HepG2 (cell line): Measurements from ENCODE around the gene CMTM3. TPM values are rescaled to one million over a fixed set of nuclear protein-coding genes. Genes with fewer than 3 reads are reported as not detected.

ENCODE experiments used
- ELF4 ChIP-seq: sonication (generic); formaldehyde crosslinking; IDR thresholded peaks from 2 replicates; pipeline ENCODE4 v1.5.0; 2020; ENCODE audit warnings: missing genetic modification reagents, mild to moderate bottlenecking, moderate library complexity, borderline replicate concordance
- HNF1B ChIP-seq: sonication (generic); formaldehyde crosslinking; IDR thresholded peaks from 2 replicates; pipeline ENCODE4 v1.5.1; 2020; ENCODE audit warnings: mild to moderate bottlenecking, moderate library complexity, missing genetic modification reagents
- IRF1 ChIP-seq: sonication (generic); formaldehyde crosslinking; IDR thresholded peaks from 2 replicates; pipeline ENCODE4 v1.4.0; 2020; ENCODE audit warnings: low read depth, mild to moderate bottlenecking, missing genetic modification reagents
- KDM3A ChIP-seq: IDR thresholded peaks from 2 replicates; pipeline ENCODE4 v1.6.1; 2018; ENCODE audit warnings: low read depth, missing compliant biosample characterization
- RFX1 ChIP-seq: fragments of 450-650 bp; IDR thresholded peaks from 2 replicates; pipeline ENCODE4 v1.6.1; 2017
- ZBED4 ChIP-seq: sonication (generic); formaldehyde crosslinking; IDR thresholded peaks from 2 replicates; pipeline ENCODE4 v1.4.0; 2020; ENCODE audit warnings: missing genetic modification reagents, borderline replicate concordance
- ZFP37 ChIP-seq: sonication (generic); formaldehyde crosslinking; IDR thresholded peaks from 2 replicates; pipeline ENCODE4 v1.4.0; 2020; ENCODE audit warnings: missing genetic modification reagents, borderline replicate concordance
- ZNF691 ChIP-seq: sonication (generic); formaldehyde crosslinking; IDR thresholded peaks from 2 replicates; pipeline ENCODE4 v1.4.0; 2020; ENCODE audit warnings: missing genetic modification reagents, low read depth, mild to moderate bottlenecking, borderline replicate concordance
- ZNF776 ChIP-seq: sonication (generic); formaldehyde crosslinking; IDR thresholded peaks from 2 replicates; pipeline ENCODE4 v1.4.0; 2020; ENCODE audit warnings: mild to moderate bottlenecking, missing genetic modification reagents
- ZSCAN30 ChIP-seq: sonication (generic); formaldehyde crosslinking; IDR thresholded peaks from 2 replicates; pipeline ENCODE4 v1.5.0; 2020; ENCODE audit warnings: mild to moderate bottlenecking, missing genetic modification reagents
- polyA plus RNA-seq, 8 experiments: library from polyadenylated mRNA; depleted of rRNA in 3 of 8; stranded (reverse) in 7 of 8; unstranded in 1 of 8; fragments of >200 nt; fragmentation: Illumina TruSeq in 4 of 8; extraction: Trizol in 4 of 8; gene quantifications; 2 replicates each; pipeline versions ENCODE4 v1.2.1 to v1.2.3, GENCODE V29; 2011 to 2016; ENCODE audit warnings: low read depth in 4 of 8, missing spikeins in 1 of 8, mixed read lengths in 1 of 8; ENCODE audit not compliant: insufficient read depth in 1 of 8
- total RNA-seq, 5 experiments: library from RNA; depleted of rRNA; stranded (reverse); fragments of >200 nt; fragmentation: Illumina TruSeq; extraction: Trizol; gene quantifications; 2 replicates each; pipeline ENCODE4 v1.2.3, GENCODE V29; 2016; ENCODE audit warnings: low read depth in 1 of 5
- TF ChIP-seq, protein P1 (sequence below): sonication (generic); formaldehyde crosslinking; IDR thresholded peaks from 2 replicates; pipeline ENCODE4 v1.5.0; 2020; ENCODE audit warnings: mild to moderate bottlenecking, low read depth, missing genetic modification reagents, borderline replicate concordance
- TF ChIP-seq, protein P2 (sequence below): sonication (generic); formaldehyde crosslinking; IDR thresholded peaks from 2 replicates; pipeline ENCODE4 v1.8.1; 2023; ENCODE audit warnings: mild to moderate bottlenecking, missing genetic modification reagents

CMTM3 gene
- total and polyA plus RNA-seq, 2 of the 13 experiments (the other 11 are each of a cell fraction or from before 2014, with no cell fraction given) = 29.2 to 48.7 TPM

GRCh38 chr16:66608241-66609138, 4.0 kb downstream of the CMTM3 start (continued):
- TF ChIP-seq IRF1 (CRISPR knock-in tag) = peak; percentile 89; the same call in 1 of the 2 replicates
- TF ChIP-seq ZNF691 = peak; percentile 84; the same call in 1 of the 2 replicates
- TF ChIP-seq KDM3A (CRISPR knock-in tag) = peak; percentile 86; the same call in 1 of the 2 replicates
- TF ChIP-seq, protein P1, sequence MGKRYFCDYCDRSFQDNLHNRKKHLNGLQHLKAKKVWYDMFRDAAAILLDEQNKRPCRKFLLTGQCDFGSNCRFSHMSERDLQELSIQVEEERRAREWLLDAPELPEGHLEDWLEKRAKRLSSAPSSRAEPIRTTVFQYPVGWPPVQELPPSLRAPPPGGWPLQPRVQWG (CRISPR knock-in tag) = no peak
- TF ChIP-seq RFX1 = no peak
- TF ChIP-seq ZSCAN30 = no peak
- TF ChIP-seq HNF1B (CRISPR knock-in tag) = peak; percentile 85
- peak; percentile 89; the same call in 1 of the 2 replicates for TF ChIP-seq ZFP37 (CRISPR knock-in tag)
- TF ChIP-seq ELF4 (CRISPR knock-in tag) = no peak
- TF ChIP-seq, protein P2, sequence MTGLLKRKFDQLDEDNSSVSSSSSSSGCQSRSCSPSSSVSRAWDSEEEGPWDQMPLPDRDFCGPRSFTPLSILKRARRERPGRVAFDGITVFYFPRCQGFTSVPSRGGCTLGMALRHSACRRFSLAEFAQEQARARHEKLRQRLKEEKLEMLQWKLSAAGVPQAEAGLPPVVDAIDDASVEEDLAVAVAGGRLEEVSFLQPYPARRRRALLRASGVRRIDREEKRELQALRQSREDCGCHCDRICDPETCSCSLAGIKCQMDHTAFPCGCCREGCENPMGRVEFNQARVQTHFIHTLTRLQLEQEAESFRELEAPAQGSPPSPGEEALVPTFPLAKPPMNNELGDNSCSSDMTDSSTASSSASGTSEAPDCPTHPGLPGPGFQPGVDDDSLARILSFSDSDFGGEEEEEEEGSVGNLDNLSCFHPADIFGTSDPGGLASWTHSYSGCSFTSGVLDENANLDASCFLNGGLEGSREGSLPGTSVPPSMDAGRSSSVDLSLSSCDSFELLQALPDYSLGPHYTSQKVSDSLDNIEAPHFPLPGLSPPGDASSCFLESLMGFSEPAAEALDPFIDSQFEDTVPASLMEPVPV = peak; percentile 84
- TF ChIP-seq ZNF776 = peak; percentile 91
- TF ChIP-seq ZBED4 (CRISPR knock-in tag) = peak; percentile 87
